WTC11 (cell line): Measurements from ENCODE around the gene SH2D4B.

Source experiments
- ATF1 ChIP-seq: sonication (generic); formaldehyde crosslinking; IDR thresholded peaks from 2 replicates; pipeline ENCODE4 v1.8.1; 2023; ENCODE audit warnings: mild to moderate bottlenecking, moderate library complexity, missing genetic modification reagents
- ATF2 ChIP-seq: sonication (generic); formaldehyde crosslinking; IDR thresholded peaks from 2 replicates; pipeline ENCODE4 v1.8.1; 2022; ENCODE audit warnings: low read depth, missing genetic modification reagents, borderline replicate concordance
- ATF6 ChIP-seq: sonication (generic); formaldehyde crosslinking; IDR thresholded peaks from 2 replicates; pipeline ENCODE4 v1.8.1; 2023; ENCODE audit warnings: mild to moderate bottlenecking, missing genetic modification reagents
- CREB1 ChIP-seq: sonication (generic); formaldehyde crosslinking; IDR thresholded peaks from 2 replicates; pipeline ENCODE4 v1.8.0; 2023; ENCODE audit warnings: mild to moderate bottlenecking, missing genetic modification reagents
- CTCF ChIP-seq: fragments of 200-600 bp; IDR thresholded peaks from 2 replicates; pipeline ENCODE4 v1.8.0; 2022; ENCODE audit warnings: antibody characterized with exemption
- E2F5 ChIP-seq: sonication (generic); formaldehyde crosslinking; IDR thresholded peaks from 2 replicates; pipeline ENCODE4 v1.8.1; 2022; ENCODE audit warnings: mild to moderate bottlenecking, moderate library complexity, missing genetic modification reagents
- FOXJ3 ChIP-seq: sonication (generic); formaldehyde crosslinking; IDR thresholded peaks from 2 replicates; pipeline ENCODE4 v1.9.0; 2021; ENCODE audit warnings: missing genetic modification reagents, mild to moderate bottlenecking, borderline replicate concordance
- JUN ChIP-seq: sonication (generic); formaldehyde crosslinking; IDR thresholded peaks from 2 replicates; pipeline ENCODE4 v1.8.0; 2023; ENCODE audit warnings: mild to moderate bottlenecking, missing genetic modification reagents
- NR2C2 ChIP-seq: sonication (generic); formaldehyde crosslinking; IDR thresholded peaks from 2 replicates; pipeline ENCODE4 v1.8.0; 2022; ENCODE audit warnings: mild to moderate bottlenecking, missing genetic modification reagents
- RELA ChIP-seq: sonication (generic); formaldehyde crosslinking; IDR thresholded peaks from 2 replicates; pipeline ENCODE4 v1.8.1; 2022; ENCODE audit warnings: missing genetic modification reagents, mild to moderate bottlenecking, borderline replicate concordance
- USF1 ChIP-seq: sonication (generic); formaldehyde crosslinking; IDR thresholded peaks from 2 replicates; pipeline ENCODE4 v1.8.0; 2022; ENCODE audit warnings: mild to moderate bottlenecking, missing genetic modification reagents
- ZNF263 ChIP-seq: sonication (generic); formaldehyde crosslinking; IDR thresholded peaks from 2 replicates; pipeline ENCODE4 v1.8.1; 2022; ENCODE audit warnings: low read depth, mild to moderate bottlenecking, moderate library complexity, missing genetic modification reagents
- TF ChIP-seq, protein P1 (sequence below): sonication (generic); formaldehyde crosslinking; IDR thresholded peaks from 2 replicates; pipeline ENCODE4 v1.8.0; 2023; ENCODE audit warnings: missing genetic modification reagents, mild to moderate bottlenecking, borderline replicate concordance

DNA sequence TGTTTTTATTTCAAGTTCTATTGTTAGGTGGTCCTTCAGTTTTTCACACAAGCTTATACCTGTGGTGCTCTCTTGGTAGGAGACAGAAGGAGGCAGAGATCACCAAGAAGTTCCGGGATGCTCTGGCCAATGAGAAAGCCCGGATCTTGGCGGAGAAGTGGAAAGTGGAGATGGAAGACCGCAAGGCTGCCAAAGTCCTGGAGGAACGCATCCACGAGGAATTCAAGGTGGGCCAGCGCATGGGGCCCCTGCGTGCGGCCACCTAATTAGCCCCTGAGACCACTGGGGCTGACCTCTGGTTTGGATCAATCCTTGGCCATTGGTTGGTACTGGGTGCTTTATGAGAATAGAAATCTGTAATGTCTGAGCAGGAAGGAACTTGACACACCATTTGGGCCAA lies 33.6 kb downstream of the SH2D4B start:
- TF ChIP-seq RELA (CRISPR knock-in tag) (no peak), CTCF (no peak), ZNF263 (CRISPR knock-in tag) (no peak), FOXJ3 (CRISPR knock-in tag) (no peak), NR2C2 (no peak), JUN (CRISPR knock-in tag) (no peak), ATF2 (CRISPR knock-in tag) (no peak), USF1 (CRISPR knock-in tag) (no peak), ATF1 (no peak), CREB1 (no peak), E2F5 (no peak), ATF6 (CRISPR knock-in tag) (no peak)
- TF ChIP-seq, protein P1, sequence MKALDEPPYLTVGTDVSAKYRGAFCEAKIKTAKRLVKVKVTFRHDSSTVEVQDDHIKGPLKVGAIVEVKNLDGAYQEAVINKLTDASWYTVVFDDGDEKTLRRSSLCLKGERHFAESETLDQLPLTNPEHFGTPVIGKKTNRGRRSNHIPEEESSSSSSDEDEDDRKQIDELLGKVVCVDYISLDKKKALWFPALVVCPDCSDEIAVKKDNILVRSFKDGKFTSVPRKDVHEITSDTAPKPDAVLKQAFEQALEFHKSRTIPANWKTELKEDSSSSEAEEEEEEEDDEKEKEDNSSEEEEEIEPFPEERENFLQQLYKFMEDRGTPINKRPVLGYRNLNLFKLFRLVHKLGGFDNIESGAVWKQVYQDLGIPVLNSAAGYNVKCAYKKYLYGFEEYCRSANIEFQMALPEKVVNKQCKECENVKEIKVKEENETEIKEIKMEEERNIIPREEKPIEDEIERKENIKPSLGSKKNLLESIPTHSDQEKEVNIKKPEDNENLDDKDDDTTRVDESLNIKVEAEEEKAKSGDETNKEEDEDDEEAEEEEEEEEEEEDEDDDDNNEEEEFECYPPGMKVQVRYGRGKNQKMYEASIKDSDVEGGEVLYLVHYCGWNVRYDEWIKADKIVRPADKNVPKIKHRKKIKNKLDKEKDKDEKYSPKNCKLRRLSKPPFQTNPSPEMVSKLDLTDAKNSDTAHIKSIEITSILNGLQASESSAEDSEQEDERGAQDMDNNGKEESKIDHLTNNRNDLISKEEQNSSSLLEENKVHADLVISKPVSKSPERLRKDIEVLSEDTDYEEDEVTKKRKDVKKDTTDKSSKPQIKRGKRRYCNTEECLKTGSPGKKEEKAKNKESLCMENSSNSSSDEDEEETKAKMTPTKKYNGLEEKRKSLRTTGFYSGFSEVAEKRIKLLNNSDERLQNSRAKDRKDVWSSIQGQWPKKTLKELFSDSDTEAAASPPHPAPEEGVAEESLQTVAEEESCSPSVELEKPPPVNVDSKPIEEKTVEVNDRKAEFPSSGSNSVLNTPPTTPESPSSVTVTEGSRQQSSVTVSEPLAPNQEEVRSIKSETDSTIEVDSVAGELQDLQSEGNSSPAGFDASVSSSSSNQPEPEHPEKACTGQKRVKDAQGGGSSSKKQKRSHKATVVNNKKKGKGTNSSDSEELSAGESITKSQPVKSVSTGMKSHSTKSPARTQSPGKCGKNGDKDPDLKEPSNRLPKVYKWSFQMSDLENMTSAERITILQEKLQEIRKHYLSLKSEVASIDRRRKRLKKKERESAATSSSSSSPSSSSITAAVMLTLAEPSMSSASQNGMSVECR, result no peak
